ENCODE results near the gene HOXA6. TPM values are rescaled to one million over a fixed set of nuclear protein-coding genes. Genes with fewer than 3 reads are reported as not detected.

The HOXA6 gene
- polyA plus RNA-seq, 1 donor from 2014 or later = not detected

DNA sequence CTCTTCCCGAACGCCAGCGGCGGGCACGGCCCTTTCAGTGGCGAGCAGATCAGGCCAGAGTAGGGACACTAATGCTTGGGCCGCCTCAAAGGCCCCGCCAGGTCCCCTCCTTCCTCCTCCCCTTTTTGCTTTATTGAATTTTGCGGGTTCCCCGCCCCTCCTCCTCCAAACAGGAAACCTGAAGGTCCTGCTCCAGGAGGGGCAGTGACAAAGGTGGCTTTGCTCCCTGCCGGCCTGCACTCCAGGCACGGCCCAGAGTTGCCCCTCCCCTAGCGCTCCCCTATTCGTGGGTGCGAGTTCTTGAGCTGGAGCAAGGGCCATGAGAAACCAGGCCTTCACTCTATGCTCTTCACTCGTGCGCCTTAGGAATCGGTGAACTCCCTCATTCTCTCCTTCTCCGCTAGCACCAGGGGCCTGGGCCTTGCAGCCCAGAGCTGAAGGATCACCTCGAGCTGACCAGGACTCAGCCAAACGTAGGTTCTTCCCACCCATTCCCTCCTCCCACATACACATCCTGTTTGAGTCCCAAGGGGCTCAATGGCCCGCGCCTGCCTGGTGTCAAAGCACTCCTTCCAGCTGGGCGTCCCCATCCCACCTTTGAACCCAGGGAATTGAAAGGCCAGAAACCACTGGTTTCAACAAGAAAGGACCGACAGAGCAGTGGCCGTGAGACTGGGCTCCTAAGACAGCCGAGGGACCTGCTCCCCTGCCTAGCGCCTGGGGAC, 619 bp upstream of the HOXA6 start:
- H2AFZ ChIP-seq (ENCODE audit: low read depth, low read length) = no peak overlapping the region
- peaks cover 100% of the 10 kb centered on the region for H3K27me3 ChIP-seq (ENCODE audit: insufficient read depth, low read depth, low read length)
- H3K79me2 ChIP-seq (replicated peaks; ENCODE audit: insufficient read depth, low read length) = no peaks in the 10 kb centered on the region
- no peak overlapping the region for H3K4me2 ChIP-seq (ENCODE audit: low read length)
- H3K9me3 ChIP-seq (ENCODE audit: low read length) = peaks cover 44% of the 10 kb centered on the region
- no peak overlapping the region for H3K27ac ChIP-seq (ENCODE audit: low read length)
- H4K20me1 ChIP-seq (ENCODE audit: insufficient read depth) = no peaks in the 10 kb centered on the region
- no peaks in the 10 kb centered on the region for H3F3A ChIP-seq (ENCODE audit: insufficient read depth, low read length, poor library complexity, severe bottlenecking)
- TF ChIP-seq, protein P1, sequence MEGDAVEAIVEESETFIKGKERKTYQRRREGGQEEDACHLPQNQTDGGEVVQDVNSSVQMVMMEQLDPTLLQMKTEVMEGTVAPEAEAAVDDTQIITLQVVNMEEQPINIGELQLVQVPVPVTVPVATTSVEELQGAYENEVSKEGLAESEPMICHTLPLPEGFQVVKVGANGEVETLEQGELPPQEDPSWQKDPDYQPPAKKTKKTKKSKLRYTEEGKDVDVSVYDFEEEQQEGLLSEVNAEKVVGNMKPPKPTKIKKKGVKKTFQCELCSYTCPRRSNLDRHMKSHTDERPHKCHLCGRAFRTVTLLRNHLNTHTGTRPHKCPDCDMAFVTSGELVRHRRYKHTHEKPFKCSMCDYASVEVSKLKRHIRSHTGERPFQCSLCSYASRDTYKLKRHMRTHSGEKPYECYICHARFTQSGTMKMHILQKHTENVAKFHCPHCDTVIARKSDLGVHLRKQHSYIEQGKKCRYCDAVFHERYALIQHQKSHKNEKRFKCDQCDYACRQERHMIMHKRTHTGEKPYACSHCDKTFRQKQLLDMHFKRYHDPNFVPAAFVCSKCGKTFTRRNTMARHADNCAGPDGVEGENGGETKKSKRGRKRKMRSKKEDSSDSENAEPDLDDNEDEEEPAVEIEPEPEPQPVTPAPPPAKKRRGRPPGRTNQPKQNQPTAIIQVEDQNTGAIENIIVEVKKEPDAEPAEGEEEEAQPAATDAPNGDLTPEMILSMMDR (IDR thresholded peaks at IDR 0.05; ENCODE audit: poor library complexity, severe bottlenecking) = no peak
- H3K4me3 ChIP-seq (ENCODE audit: low read length) = no peak overlapping the region
- H3K36me3 ChIP-seq (ENCODE audit: insufficient read depth, low read length) = no peaks in the 10 kb centered on the region
- H3K9ac ChIP-seq (ENCODE audit: low read length) = no peak overlapping the region
- H3K9me2 ChIP-seq (ENCODE audit: insufficient read depth, low read length) = no peaks in the 10 kb centered on the region

DNA sequence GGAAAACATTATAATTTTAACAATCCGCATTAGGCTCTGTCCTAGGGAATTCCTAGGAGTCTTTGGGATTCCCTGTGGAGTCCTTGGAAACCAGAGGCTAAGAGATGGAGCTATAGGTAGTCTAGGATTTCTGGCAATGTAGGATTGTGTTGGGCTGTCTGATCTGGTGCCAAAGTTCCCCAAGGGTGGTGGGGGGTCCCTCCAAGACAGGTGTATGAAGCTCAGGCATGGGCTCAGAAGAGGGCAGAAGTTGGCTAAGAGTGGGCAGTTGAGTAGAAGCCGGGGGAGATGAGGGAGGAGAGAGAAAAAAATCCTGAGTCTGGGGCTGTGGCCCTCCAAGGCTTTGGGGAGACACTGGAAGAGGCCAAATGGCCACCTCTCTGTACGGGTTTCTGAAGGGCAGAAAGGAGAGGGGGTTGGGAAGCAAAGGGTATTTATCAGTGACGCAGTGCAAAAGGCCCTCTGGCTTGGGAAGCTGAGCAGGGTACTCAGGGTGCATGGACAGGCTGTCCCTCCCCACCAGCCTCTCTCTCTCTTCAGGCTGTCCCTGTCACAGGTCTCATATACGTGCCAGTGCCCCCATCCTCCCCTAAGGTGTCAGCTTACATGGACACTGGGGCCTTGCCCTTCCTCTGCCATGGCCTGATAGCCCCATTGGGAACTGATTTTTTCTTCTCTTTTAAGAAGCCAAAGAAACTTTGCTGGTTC, 929 bp downstream of the HOXA6 start:
- TF ChIP-seq, protein P1 (IDR thresholded peaks at IDR 0.05; ENCODE audit: poor library complexity, severe bottlenecking) = no peak
- TF ChIP-seq EZH2 (IDR thresholded peaks at IDR 0.05; ENCODE audit: borderline replicate concordance, insufficient read depth, low read length, poor library complexity, severe bottlenecking) = no peak
- no peak for TF ChIP-seq EP300 (conservative IDR thresholded peaks at IDR 0.05; ENCODE audit: poor library complexity, severe bottlenecking)
- TF ChIP-seq, protein P2, sequence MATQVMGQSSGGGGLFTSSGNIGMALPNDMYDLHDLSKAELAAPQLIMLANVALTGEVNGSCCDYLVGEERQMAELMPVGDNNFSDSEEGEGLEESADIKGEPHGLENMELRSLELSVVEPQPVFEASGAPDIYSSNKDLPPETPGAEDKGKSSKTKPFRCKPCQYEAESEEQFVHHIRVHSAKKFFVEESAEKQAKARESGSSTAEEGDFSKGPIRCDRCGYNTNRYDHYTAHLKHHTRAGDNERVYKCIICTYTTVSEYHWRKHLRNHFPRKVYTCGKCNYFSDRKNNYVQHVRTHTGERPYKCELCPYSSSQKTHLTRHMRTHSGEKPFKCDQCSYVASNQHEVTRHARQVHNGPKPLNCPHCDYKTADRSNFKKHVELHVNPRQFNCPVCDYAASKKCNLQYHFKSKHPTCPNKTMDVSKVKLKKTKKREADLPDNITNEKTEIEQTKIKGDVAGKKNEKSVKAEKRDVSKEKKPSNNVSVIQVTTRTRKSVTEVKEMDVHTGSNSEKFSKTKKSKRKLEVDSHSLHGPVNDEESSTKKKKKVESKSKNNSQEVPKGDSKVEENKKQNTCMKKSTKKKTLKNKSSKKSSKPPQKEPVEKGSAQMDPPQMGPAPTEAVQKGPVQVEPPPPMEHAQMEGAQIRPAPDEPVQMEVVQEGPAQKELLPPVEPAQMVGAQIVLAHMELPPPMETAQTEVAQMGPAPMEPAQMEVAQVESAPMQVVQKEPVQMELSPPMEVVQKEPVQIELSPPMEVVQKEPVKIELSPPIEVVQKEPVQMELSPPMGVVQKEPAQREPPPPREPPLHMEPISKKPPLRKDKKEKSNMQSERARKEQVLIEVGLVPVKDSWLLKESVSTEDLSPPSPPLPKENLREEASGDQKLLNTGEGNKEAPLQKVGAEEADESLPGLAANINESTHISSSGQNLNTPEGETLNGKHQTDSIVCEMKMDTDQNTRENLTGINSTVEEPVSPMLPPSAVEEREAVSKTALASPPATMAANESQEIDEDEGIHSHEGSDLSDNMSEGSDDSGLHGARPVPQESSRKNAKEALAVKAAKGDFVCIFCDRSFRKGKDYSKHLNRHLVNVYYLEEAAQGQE (IDR thresholded peaks at IDR 0.05; ENCODE audit: borderline replicate concordance) = no peak
- no peak for TF ChIP-seq TAF1 (IDR thresholded peaks at IDR 0.05; ENCODE audit: low read depth)
- TF ChIP-seq POLR2AphosphoS5 (IDR thresholded peaks at IDR 0.05) = no peak
- no peak for TF ChIP-seq SMC3 (conservative IDR thresholded peaks at IDR 0.05; ENCODE audit: poor library complexity)
- H3K27ac ChIP-seq (ENCODE audit: low read length) = no peak overlapping the region
- H3F3A ChIP-seq (ENCODE audit: insufficient read depth, low read length, poor library complexity, severe bottlenecking) = no peaks in the 10 kb centered on the region

More for the DNA sequence above, 929 bp downstream of the HOXA6 start:
- H3K9ac ChIP-seq (ENCODE audit: low read length) = no peak overlapping the region
- H3K4me3 ChIP-seq (ENCODE audit: low read length) = no peak overlapping the region
- H3K9me3 ChIP-seq (ENCODE audit: low read length) = peaks cover 39% of the 10 kb centered on the region
- H3K4me2 ChIP-seq (ENCODE audit: low read length) = no peak overlapping the region
- H3K9me2 ChIP-seq (ENCODE audit: insufficient read depth, low read length) = no peaks in the 10 kb centered on the region
- H3K36me3 ChIP-seq (ENCODE audit: insufficient read depth, low read length) = no peaks in the 10 kb centered on the region
- no peaks in the 10 kb centered on the region for H4K20me1 ChIP-seq (ENCODE audit: insufficient read depth)
- peaks cover 100% of the 10 kb centered on the region for H3K27me3 ChIP-seq (ENCODE audit: insufficient read depth, low read depth, low read length)
- no peak overlapping the region for H2AFZ ChIP-seq (ENCODE audit: low read depth, low read length)
- H3K79me2 ChIP-seq (replicated peaks; ENCODE audit: insufficient read depth, low read length) = no peaks in the 10 kb centered on the region

Measured in neural cell (in vitro differentiated cells).